AG04450 (cell line): Measurements from ENCODE around the gene SORBS2. TPM values are rescaled to one million over a fixed set of nuclear protein-coding genes. Genes with fewer than 3 reads are reported as not detected.
A peak's percentile ranks its signal among the peaks of the same experiment; 100 is the strongest.

Experiments used
- CTCF ChIA-PET: fragments of 300-600, 350-600 bp; formaldehyde crosslinking; extraction: SDS; loops from one replicate; lab custom pipeline; 2022; ENCODE audit warnings: antibody characterized with exemption, inconsistent platforms; lab: Charles Lee
- POLR2A ChIA-PET: fragments of 350-600 bp; formaldehyde crosslinking; extraction: SDS; loops from one replicate; lab custom pipeline; 2021; ENCODE audit warnings: antibody characterized with exemption, inconsistent platforms; lab: Yijun Ruan, JAX
- DNase-seq: peaks from one replicate; pipeline ENCODE4 v3.0.0-alpha.2; 2011; ENCODE audit warnings: low read depth, low spot score
- H3K27ac ChIP-seq: one replicate; pipeline ENCODE4 v1.5.1; 2012; ENCODE audit warnings: low read depth, low read length, control low read depth
- H3K27me3 ChIP-seq: one replicate; pipeline ENCODE4 v1.6.0; 2012; ENCODE audit warnings: low read length; ENCODE audit not compliant: control insufficient read depth, insufficient read depth
- H3K4me3 ChIP-seq: 2 replicates; pipeline ENCODE4 v1.5.1; 2011; ENCODE audit warnings: mild to moderate bottlenecking, low read depth, low read length, control low read depth
- H3K9me3 ChIP-seq: 2 replicates; pipeline ENCODE4 v1.5.1; 2012; ENCODE audit warnings: low read length; ENCODE audit not compliant: control insufficient read depth, insufficient read depth
- CTCF ChIP-seq: IDR thresholded peaks from 2 replicates; pipeline ENCODE4 v1.5.1; 2011; ENCODE audit warnings: low read depth, low read length, control low read depth, inconsistent platforms
- polyA plus RNA-seq: library from polyadenylated mRNA; depleted of rRNA; stranded (reverse); fragments of >200 nt; gene quantifications from 2 replicates; pipeline ENCODE4 v1.2.3, GENCODE V29; 2011

The SORBS2 gene
- polyA plus RNA-seq, 1 experiment = not detected

GRCh38 chr4:185573651-185574199 is 238.3 kb downstream of the SORBS2 start:
- ChIA-PET CTCF (interaction anchor here (1.5 kb wide), 1 partner anchor 24 kb away, joined by 10 read pairs; no protein-coding TSS in a partner anchor), POLR2A (no interaction called here)
- Histone ChIP-seq H3K9me3 (no peaks in the 10 kb centered on the region), H3K27ac (peak overlapping the region; percentile 25), H3K4me3 (no peak overlapping the region), H3K27me3 (no peaks in the 10 kb centered on the region)
- no peak for DNase-seq
- TF ChIP-seq CTCF = no peak

GRCh38 chr4:185570727-185571126 is 241.3 kb downstream of the SORBS2 start:
- no peaks in the 10 kb centered on the region for H3K27me3 ChIP-seq
- POLR2A ChIA-PET = no interaction called here
- CTCF ChIA-PET = interaction anchor here (1.9 kb wide), 1 partner anchor 27 kb away, joined by 6 read pairs; no protein-coding TSS in a partner anchor
- no peak overlapping the region for H3K4me3 ChIP-seq
- no peak for DNase-seq
- no peak overlapping the region for H3K27ac ChIP-seq
- no peaks in the 10 kb centered on the region for H3K9me3 ChIP-seq
- TF ChIP-seq CTCF = no peak

GRCh38 chr4:185567381-185568376 is 244.3 kb downstream of the SORBS2 start:
- no peaks in the 10 kb centered on the region for H3K9me3 ChIP-seq
- POLR2A ChIA-PET = interaction anchor here (0.6 to 0.9 kb wide), 3 partner anchors 27 to 95 kb away, joined by 4 to 5 read pairs (median 4); no protein-coding TSS in a partner anchor
- peak; percentile 65 for DNase-seq
- CTCF ChIA-PET = interaction anchor here (1.2 kb wide), 1 partner anchor 30 kb away, joined by 6 read pairs; no protein-coding TSS in a partner anchor
- no peaks in the 10 kb centered on the region for H3K27me3 ChIP-seq
- H3K4me3 ChIP-seq = peak overlapping the region; percentile 5; the same call in 1 of the 2 replicates
- no peak for TF ChIP-seq CTCF
- H3K27ac ChIP-seq = peak overlapping the region; percentile 93

GRCh38 chr4:185566972-185567371 is 245.0 kb downstream of the SORBS2 start:
- Histone ChIP-seq H3K27me3 (no peaks in the 10 kb centered on the region), H3K9me3 (no peaks in the 10 kb centered on the region), H3K4me3 (peak overlapping the region; percentile 5; the same call in 1 of the 2 replicates), H3K27ac (peak overlapping the region; percentile 93)
- DNase-seq = no peak
- CTCF ChIA-PET = interaction anchor here (1.2 kb wide), 1 partner anchor 31 kb away, joined by 6 read pairs; no protein-coding TSS in a partner anchor
- POLR2A ChIA-PET = interaction anchor here (0.6 to 0.9 kb wide), 3 partner anchors 28 to 94 kb away, joined by 4 to 5 read pairs (median 4); no protein-coding TSS in a partner anchor
- TF ChIP-seq CTCF = no peak
